K562 (cell line): ENCODE data around the gene NT5DC2. TPM values are rescaled to one million over a fixed set of nuclear protein-coding genes. Genes with fewer than 3 reads are reported as not detected.

ENCODE experiments used
- ATAC-seq: fragments of 200-7000 bp; cut with Tn5 transposase; 3 replicates; pipeline ENCODE4 v1.9.1; 2020; ENCODE audit warnings: moderate library complexity
- BruUV-seq: library from RNA; stranded (reverse); fragments of 400-500 nt; replicated peaks from 2 replicates; lab custom pipeline; 2021; lab: Mats Ljungman, UMichigan
- CTCF ChIA-PET: fragments of 300-600 bp; formaldehyde crosslinking; extraction: SDS; loops from one replicate; lab custom pipeline; 2021; ENCODE audit warnings: low intra/inter-chr PET ratio; lab: Yijun Ruan, JAX
- POLR2A ChIA-PET: fragments of 300-600, 350-650 bp; sonication (Branson Sonifier 250); formaldehyde crosslinking; extraction: SDS; loops from one replicate; lab custom pipeline; 2021; ENCODE audit warnings: antibody characterized with exemption, inconsistent platforms; lab: Yijun Ruan, JAX
- DNase-seq, 4 experiments: peaks; one replicate each; pipeline versions ENCODE4 v3.0.0 to v3.0.0-alpha.2; 2011 to 2018; ENCODE audit warnings: low spot score in 3 of 4, mixed read lengths in 3 of 4; ENCODE audit errors: extremely low read depth in 1 of 4
- FAIRE-seq: peaks from 2 replicates; lab custom pipeline; 2011; peaks lifted over from hg19 to GRCh38; lab: Jason Lieb, UNC
- H2AFZ ChIP-seq: 2 replicates; pipeline ENCODE4 v1.6.0; 2011; ENCODE audit warnings: low read depth, low read length, control low read depth, inconsistent platforms
- H3K27ac ChIP-seq: fragments of 200-600 bp; 3 replicates; pipeline ENCODE4 v1.8.0; 2011; ENCODE audit warnings: low read depth, mild to moderate bottlenecking, control low read depth, inconsistent platforms, low read length, moderate library complexity, mixed read lengths; ENCODE audit errors: extremely low read depth
- H3K27me3 ChIP-seq, 2 experiments: fragments of 300-600 bp in 1 of 2; 2 replicates in 1 of 2; 3 replicates in 1 of 2; pipeline versions ENCODE4 v1.6.0 to v1.8.0; 2011; ENCODE audit warnings: inconsistent platforms in 2 of 2, low read length in 2 of 2, mild to moderate bottlenecking in 1 of 2, mixed read lengths in 1 of 2, moderate library complexity in 1 of 2; ENCODE audit not compliant: control insufficient read depth in 2 of 2, insufficient read depth in 2 of 2
- H3K36me3 ChIP-seq: fragments of 300-600 bp; 3 replicates; pipeline ENCODE4 v1.8.0; 2011; ENCODE audit warnings: mild to moderate bottlenecking, low read length, inconsistent platforms; ENCODE audit not compliant: control insufficient read depth, insufficient read depth
- H3K4me1 ChIP-seq, 2 experiments: fragments of 200-600 bp in 1 of 2; replicated peaks in 1 of 2; 2 replicates in 1 of 2; 3 replicates in 1 of 2; pipeline versions ENCODE4 v1.5.1 to v1.8.0; 2011; ENCODE audit warnings: inconsistent platforms in 2 of 2, low read length in 2 of 2, mild to moderate bottlenecking in 1 of 2, mixed read lengths in 1 of 2, moderate library complexity in 1 of 2; ENCODE audit not compliant: control insufficient read depth in 2 of 2, insufficient read depth in 2 of 2
- H3K4me2 ChIP-seq: 2 replicates; pipeline ENCODE4 v1.6.1; 2011; ENCODE audit warnings: low read length, control low read depth, inconsistent platforms, mixed read lengths; ENCODE audit not compliant: insufficient read depth
- H3K4me3 ChIP-seq: fragments of 200-600 bp; sonication (generic), shearing (Covaris generic); 2 replicates; pipeline ENCODE4 v1.5.1; 2016; ENCODE audit warnings: control low read depth, inconsistent platforms
- H3K79me2 ChIP-seq: fragments of 200-600 bp; 3 replicates; pipeline ENCODE4 v1.8.0; 2011; ENCODE audit warnings: low read length, inconsistent platforms; ENCODE audit not compliant: control insufficient read depth, insufficient read depth
- H3K9ac ChIP-seq, 2 experiments: 2 replicates each; pipeline versions ENCODE4 v1.6.0 to v1.6.1; 2011; ENCODE audit warnings: low read depth in 2 of 2, low read length in 2 of 2, control low read depth in 1 of 2, inconsistent platforms in 1 of 2, mild to moderate bottlenecking in 1 of 2, mixed read lengths in 1 of 2; ENCODE audit not compliant: insufficient read depth in 1 of 2
- H3K9me1 ChIP-seq: one replicate; pipeline ENCODE4 v1.6.0; 2011; ENCODE audit warnings: inconsistent platforms, mild to moderate bottlenecking, low read length, moderate library complexity; ENCODE audit not compliant: control insufficient read depth, insufficient read depth
- H3K9me3 ChIP-seq: replicated peaks from 2 replicates; pipeline ENCODE4 v1.5.1; 2011; ENCODE audit warnings: low read depth, low read length, inconsistent platforms; ENCODE audit not compliant: control insufficient read depth, insufficient read depth
- H4K20me1 ChIP-seq: replicated peaks from 2 replicates; pipeline ENCODE4 v1.6.1; 2011; ENCODE audit warnings: low read length, inconsistent platforms, mixed read lengths; ENCODE audit not compliant: control insufficient read depth, insufficient read depth
- FOXK1 ChIP-seq: sonication (generic); formaldehyde crosslinking; IDR thresholded peaks from 2 replicates; pipeline ENCODE4 v1.8.0; 2022; ENCODE audit warnings: missing genetic modification reagents, mild to moderate bottlenecking, borderline replicate concordance
- KDM1A ChIP-seq, 2 experiments: fragments of 450-650 bp; IDR thresholded peaks; 2 replicates each; pipeline ENCODE4 v1.6.1; 2016; ENCODE audit warnings: mild to moderate bottlenecking in 2 of 2
- KDM2B ChIP-seq: fragments of 250-450 bp; sonication (Bioruptor Pico); IDR thresholded peaks from 2 replicates; pipeline ENCODE4 v1.8.0; 2021; ENCODE audit warnings: mild to moderate bottlenecking, moderate library complexity
- KLF1 ChIP-seq: fragments of 450-650 bp; IDR thresholded peaks from 2 replicates; pipeline ENCODE4 v1.6.1; 2016; ENCODE audit warnings: missing genetic modification characterization, missing compliant biosample characterization
- STAT5B ChIP-seq: fragments of 250-450 bp; sonication (Bioruptor Pico); IDR thresholded peaks from 2 replicates; pipeline ENCODE4 v1.8.0; 2021; ENCODE audit warnings: mild to moderate bottlenecking, inconsistent platforms
- ZBTB1 ChIP-seq: sonication (generic); formaldehyde crosslinking; IDR thresholded peaks from 2 replicates; pipeline ENCODE4 v1.8.1; 2023; ENCODE audit warnings: missing genetic modification reagents, low read depth, mild to moderate bottlenecking, borderline replicate concordance
- ZNF778 ChIP-seq: fragments of 450-650 bp; formaldehyde crosslinking; IDR thresholded peaks from 2 replicates; pipeline ENCODE4 v1.4.0; 2020; ENCODE audit warnings: mild to moderate bottlenecking, moderate library complexity
- ZSCAN32 ChIP-seq: fragments of 450-650 bp; formaldehyde crosslinking; IDR thresholded peaks from 2 replicates; pipeline ENCODE4 v1.4.0; 2020; ENCODE audit warnings: mild to moderate bottlenecking, moderate library complexity
- WGBS: fragments of 100-300 bp; shearing (Covaris generic); methylation state at CpG from one replicate; pipeline ENCODE4 v1.1.6; 2016; ENCODE audit warnings: low coverage, mixed read lengths; ENCODE audit not compliant: insufficient coverage; ENCODE audit errors: missing lambda C conversion rate; 5-methylcytosine and 5-hydroxymethylcytosine counted together
- in situ Hi-C: fragments of 300-500 bp; cut with MboI; formaldehyde crosslinking; loops from 4 replicates; pipeline ENCODE4 v1.15.0; 2018; ENCODE audit warnings: inconsistent platforms, mixed read lengths
- intact Hi-C: fragments of 100-400 bp; cut with micrococcal nuclease; formaldehyde crosslinking; loops from 2 replicates; pipeline ENCODE4 v1.14.2; 2022
- polyA plus RNA-seq, 8 experiments: library from polyadenylated mRNA; depleted of rRNA in 4 of 8; stranded (reverse) in 5 of 8; unstranded in 3 of 8; fragments of >200 nt; fragmentation: Nextera tagmentation in 2 of 8; fragmentation: Illumina TruSeq in 1 of 8; extraction: Ambion mirVana in 2 of 8; extraction: Trizol in 1 of 8; gene quantifications; 2 replicates each; pipeline versions ENCODE4 v1.2.1 to v1.2.3, GENCODE V29; 2011 to 2014; ENCODE audit warnings: inconsistent platforms in 1 of 8, missing spikeins in 1 of 8
- total RNA-seq, 7 experiments: library from RNA; depleted of rRNA in 6 of 7; stranded (reverse); fragments of >200 nt in 6 of 7; fragmentation: Illumina TruSeq in 2 of 7; extraction: Trizol in 2 of 7; gene quantifications; 2 replicates each; pipeline versions ENCODE4 v1.2.1 to v1.2.3, GENCODE V29; 2011 to 2021; ENCODE audit warnings: low replicate concordance in 1 of 7
- TF ChIP-seq, protein P1 (sequence below): sonication (generic); formaldehyde crosslinking; IDR thresholded peaks from 2 replicates; pipeline ENCODE4 v1.8.0; 2022; ENCODE audit warnings: mild to moderate bottlenecking, missing genetic modification reagents
- TF ChIP-seq, protein P2 (sequence below): fragments of 450-650 bp; conservative IDR thresholded peaks from 2 replicates; pipeline ENCODE4 v1.6.1; 2016; ENCODE audit warnings: missing genetic modification characterization, low read depth, mild to moderate bottlenecking, control low read depth, missing compliant biosample characterization
- TF ChIP-seq, protein P3 (sequence below), 2 experiments: fragments of 150-350 bp in 1 of 2; IDR thresholded peaks; 2 replicates each; pipeline ENCODE4 v1.6.1; 2012 to 2016; ENCODE audit warnings: low read depth in 2 of 2, low read length in 2 of 2, mild to moderate bottlenecking in 1 of 2, moderate library complexity in 1 of 2

Gene NT5DC2
- total and polyA plus RNA-seq, 9 of the 15 experiments (the other 6 are each of a cell fraction or from before 2014, with no cell fraction given), result 25.6 to 168 (median 122) TPM

DNA sequence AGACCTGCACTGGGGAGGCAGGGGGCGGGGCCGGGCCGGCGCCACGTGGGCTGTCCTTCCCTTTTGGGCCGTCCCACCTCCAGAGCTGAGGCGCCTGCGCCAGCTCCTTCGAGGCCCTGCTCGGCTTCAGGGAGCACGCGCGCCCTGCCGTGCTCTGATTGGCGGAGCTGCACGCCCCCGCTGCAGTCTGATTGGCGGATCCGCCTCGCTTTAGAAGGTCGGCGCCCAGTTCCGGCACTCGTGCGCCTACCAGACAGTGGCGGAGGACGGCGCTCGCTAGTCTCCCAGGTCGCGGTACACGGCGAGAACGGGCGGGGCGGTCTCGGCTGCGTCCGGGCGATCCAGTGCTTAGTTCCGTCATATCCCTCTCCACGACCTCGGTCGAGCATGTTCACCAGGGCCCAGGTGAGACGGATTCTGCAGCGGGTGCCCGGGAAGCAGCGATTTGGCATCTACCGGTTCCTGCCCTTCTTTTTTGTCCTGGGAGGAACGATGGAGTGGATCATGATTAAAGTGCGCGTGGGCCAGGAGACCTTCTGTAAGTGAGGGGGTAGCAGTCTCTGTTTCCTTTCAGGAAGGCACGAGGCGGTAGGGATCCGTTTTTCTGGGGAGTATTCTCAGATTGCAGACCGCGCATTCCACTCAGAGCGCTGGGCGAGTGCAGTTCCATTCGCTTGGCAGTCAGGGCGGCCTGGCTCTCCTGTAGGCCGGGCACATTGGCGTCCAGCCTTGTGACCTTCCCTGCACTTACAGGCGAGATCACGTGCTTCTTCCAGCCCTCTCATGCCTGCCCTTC lies 2.9 kb upstream of the NT5DC2 start, which contains the start of gene UQCC5:
Gene UQCC5, plus strand, starts transcription at position 237 of the 796 bp plus-strand sequence. Its CDS starts 151 bp downstream, at position 388.
- Histone ChIP-seq H3K4me2 (peak within 1 kb of the TSS; percentile 98), H4K20me1 (peaks cover 23% of the 10 kb centered on the region), H3K79me2 (peaks cover 86% of the 10 kb centered on the region), H2AFZ (peak within 1 kb of the TSS; percentile 88), H3K27ac (peak within 1 kb of the TSS; percentile 91), H3K9ac (peak within 1 kb of the TSS; percentile 95), H3K27me3 (no peaks in the 10 kb centered on the region), H3K4me3 (peak within 1 kb of the TSS; percentile 91), H3K9me3 (no peaks in the 10 kb centered on the region), H3K36me3 (peaks cover 40% of the 10 kb centered on the region; the same call in 2 of the 3 replicates), H3K9me1 (peaks cover 6% of the 10 kb centered on the region), H3K4me1 (peaks cover 34 to 45% of the 10 kb centered on the region in 2 experiments)
- ChIA-PET CTCF (no interaction called here), POLR2A (interaction anchor here (0.8 to 1.4 kb wide), 6 partner anchors 8 to 150 kb away, joined by 3 to 6 read pairs (median 4); partner anchors contain the start of genes GNL3 and PBRM1)
- peak; percentile 87 to 97 (median 92) for DNase-seq
- intact Hi-C loops, result loop anchor here (2.0 kb wide), 1 partner anchor 146 kb away; no protein-coding TSS in a partner anchor
- FAIRE-seq, result peak; percentile 91
- in situ Hi-C loops, result no loop called here
- 2% methylated on average over 30 of the region's 65 CpGs for WGBS
- no TSS peak for BruUV-seq
- ATAC-seq, result peak; percentile 89
- TF ChIP-seq KDM1A (IDR thresholded peaks at IDR 0.05) (no peak), ZSCAN32 (CRISPR knock-in tag) (no peak), STAT5B (CRISPR knock-in tag) (no peak), KLF1 (tag) (no peak), ZNF778 (CRISPR knock-in tag) (no peak), FOXK1 (CRISPR knock-in tag) (peak; percentile 82; the same call in 1 of the 2 replicates), KDM2B (CRISPR knock-in tag) (no peak), ZBTB1 (no peak)
- TF ChIP-seq, protein P1, sequence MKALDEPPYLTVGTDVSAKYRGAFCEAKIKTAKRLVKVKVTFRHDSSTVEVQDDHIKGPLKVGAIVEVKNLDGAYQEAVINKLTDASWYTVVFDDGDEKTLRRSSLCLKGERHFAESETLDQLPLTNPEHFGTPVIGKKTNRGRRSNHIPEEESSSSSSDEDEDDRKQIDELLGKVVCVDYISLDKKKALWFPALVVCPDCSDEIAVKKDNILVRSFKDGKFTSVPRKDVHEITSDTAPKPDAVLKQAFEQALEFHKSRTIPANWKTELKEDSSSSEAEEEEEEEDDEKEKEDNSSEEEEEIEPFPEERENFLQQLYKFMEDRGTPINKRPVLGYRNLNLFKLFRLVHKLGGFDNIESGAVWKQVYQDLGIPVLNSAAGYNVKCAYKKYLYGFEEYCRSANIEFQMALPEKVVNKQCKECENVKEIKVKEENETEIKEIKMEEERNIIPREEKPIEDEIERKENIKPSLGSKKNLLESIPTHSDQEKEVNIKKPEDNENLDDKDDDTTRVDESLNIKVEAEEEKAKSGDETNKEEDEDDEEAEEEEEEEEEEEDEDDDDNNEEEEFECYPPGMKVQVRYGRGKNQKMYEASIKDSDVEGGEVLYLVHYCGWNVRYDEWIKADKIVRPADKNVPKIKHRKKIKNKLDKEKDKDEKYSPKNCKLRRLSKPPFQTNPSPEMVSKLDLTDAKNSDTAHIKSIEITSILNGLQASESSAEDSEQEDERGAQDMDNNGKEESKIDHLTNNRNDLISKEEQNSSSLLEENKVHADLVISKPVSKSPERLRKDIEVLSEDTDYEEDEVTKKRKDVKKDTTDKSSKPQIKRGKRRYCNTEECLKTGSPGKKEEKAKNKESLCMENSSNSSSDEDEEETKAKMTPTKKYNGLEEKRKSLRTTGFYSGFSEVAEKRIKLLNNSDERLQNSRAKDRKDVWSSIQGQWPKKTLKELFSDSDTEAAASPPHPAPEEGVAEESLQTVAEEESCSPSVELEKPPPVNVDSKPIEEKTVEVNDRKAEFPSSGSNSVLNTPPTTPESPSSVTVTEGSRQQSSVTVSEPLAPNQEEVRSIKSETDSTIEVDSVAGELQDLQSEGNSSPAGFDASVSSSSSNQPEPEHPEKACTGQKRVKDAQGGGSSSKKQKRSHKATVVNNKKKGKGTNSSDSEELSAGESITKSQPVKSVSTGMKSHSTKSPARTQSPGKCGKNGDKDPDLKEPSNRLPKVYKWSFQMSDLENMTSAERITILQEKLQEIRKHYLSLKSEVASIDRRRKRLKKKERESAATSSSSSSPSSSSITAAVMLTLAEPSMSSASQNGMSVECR (CRISPR knock-in tag), result peak; percentile 79; the same call in 1 of the 2 replicates
- TF ChIP-seq, protein P2, sequence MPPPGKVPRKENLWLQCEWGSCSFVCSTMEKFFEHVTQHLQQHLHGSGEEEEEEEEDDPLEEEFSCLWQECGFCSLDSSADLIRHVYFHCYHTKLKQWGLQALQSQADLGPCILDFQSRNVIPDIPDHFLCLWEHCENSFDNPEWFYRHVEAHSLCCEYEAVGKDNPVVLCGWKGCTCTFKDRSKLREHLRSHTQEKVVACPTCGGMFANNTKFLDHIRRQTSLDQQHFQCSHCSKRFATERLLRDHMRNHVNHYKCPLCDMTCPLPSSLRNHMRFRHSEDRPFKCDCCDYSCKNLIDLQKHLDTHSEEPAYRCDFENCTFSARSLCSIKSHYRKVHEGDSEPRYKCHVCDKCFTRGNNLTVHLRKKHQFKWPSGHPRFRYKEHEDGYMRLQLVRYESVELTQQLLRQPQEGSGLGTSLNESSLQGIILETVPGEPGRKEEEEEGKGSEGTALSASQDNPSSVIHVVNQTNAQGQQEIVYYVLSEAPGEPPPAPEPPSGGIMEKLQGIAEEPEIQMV, result peak; percentile 98
- TF ChIP-seq, protein P3, sequence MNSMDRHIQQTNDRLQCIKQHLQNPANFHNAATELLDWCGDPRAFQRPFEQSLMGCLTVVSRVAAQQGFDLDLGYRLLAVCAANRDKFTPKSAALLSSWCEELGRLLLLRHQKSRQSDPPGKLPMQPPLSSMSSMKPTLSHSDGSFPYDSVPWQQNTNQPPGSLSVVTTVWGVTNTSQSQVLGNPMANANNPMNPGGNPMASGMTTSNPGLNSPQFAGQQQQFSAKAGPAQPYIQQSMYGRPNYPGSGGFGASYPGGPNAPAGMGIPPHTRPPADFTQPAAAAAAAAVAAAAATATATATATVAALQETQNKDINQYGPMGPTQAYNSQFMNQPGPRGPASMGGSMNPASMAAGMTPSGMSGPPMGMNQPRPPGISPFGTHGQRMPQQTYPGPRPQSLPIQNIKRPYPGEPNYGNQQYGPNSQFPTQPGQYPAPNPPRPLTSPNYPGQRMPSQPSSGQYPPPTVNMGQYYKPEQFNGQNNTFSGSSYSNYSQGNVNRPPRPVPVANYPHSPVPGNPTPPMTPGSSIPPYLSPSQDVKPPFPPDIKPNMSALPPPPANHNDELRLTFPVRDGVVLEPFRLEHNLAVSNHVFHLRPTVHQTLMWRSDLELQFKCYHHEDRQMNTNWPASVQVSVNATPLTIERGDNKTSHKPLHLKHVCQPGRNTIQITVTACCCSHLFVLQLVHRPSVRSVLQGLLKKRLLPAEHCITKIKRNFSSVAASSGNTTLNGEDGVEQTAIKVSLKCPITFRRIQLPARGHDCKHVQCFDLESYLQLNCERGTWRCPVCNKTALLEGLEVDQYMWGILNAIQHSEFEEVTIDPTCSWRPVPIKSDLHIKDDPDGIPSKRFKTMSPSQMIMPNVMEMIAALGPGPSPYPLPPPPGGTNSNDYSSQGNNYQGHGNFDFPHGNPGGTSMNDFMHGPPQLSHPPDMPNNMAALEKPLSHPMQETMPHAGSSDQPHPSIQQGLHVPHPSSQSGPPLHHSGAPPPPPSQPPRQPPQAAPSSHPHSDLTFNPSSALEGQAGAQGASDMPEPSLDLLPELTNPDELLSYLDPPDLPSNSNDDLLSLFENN (IDR thresholded peaks at IDR 0.05; ENCODE audit: low read depth in 2 of 2, low read length in 2 of 2), result 0 out of 4 replicates have a peak, but pooled peaks of 1 of the 2 experiments have one; percentile 33
